22Rv1 (cell line): ENCODE data around the gene PUDP.

Source experiments
- H3K27ac ChIP-seq: fragments of 450-650 bp; 2 replicates; pipeline ENCODE4 v1.5.1; 2017
- ZFX ChIP-seq: fragments of 450-650 bp; IDR thresholded peaks from 2 replicates; pipeline ENCODE4 v1.6.1; 2017; ENCODE audit warnings: antibody characterized with exemption, borderline replicate concordance
- TF ChIP-seq, protein P1 (sequence below): fragments of 450-650 bp; IDR thresholded peaks from 2 replicates; pipeline ENCODE4 v1.5.1; 2017; ENCODE audit warnings: mild to moderate bottlenecking

The PUDP gene

DNA sequence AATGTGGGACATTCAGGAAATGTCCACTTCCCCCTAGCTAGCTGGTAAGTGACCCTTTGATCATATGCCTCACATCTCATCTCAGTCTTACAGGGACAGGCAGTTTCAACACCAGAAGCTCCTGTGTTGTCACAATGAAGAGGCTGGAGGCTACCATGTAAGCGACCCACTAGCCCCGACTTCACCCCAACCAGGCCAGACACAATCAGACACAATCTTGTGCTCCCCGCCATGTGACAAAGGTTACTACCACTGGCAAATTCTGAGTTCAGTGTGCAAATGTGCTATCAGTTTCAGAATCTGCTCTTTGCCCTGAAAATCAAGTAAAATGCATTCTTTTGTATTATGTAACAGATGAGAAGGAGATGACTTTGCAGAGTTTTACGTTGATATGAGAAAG is 57.3 kb downstream of the PUDP start:
- no peak for TF ChIP-seq ZFX
- TF ChIP-seq, protein P1, sequence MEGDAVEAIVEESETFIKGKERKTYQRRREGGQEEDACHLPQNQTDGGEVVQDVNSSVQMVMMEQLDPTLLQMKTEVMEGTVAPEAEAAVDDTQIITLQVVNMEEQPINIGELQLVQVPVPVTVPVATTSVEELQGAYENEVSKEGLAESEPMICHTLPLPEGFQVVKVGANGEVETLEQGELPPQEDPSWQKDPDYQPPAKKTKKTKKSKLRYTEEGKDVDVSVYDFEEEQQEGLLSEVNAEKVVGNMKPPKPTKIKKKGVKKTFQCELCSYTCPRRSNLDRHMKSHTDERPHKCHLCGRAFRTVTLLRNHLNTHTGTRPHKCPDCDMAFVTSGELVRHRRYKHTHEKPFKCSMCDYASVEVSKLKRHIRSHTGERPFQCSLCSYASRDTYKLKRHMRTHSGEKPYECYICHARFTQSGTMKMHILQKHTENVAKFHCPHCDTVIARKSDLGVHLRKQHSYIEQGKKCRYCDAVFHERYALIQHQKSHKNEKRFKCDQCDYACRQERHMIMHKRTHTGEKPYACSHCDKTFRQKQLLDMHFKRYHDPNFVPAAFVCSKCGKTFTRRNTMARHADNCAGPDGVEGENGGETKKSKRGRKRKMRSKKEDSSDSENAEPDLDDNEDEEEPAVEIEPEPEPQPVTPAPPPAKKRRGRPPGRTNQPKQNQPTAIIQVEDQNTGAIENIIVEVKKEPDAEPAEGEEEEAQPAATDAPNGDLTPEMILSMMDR: no peak
- no peak overlapping the region for H3K27ac ChIP-seq

DNA sequence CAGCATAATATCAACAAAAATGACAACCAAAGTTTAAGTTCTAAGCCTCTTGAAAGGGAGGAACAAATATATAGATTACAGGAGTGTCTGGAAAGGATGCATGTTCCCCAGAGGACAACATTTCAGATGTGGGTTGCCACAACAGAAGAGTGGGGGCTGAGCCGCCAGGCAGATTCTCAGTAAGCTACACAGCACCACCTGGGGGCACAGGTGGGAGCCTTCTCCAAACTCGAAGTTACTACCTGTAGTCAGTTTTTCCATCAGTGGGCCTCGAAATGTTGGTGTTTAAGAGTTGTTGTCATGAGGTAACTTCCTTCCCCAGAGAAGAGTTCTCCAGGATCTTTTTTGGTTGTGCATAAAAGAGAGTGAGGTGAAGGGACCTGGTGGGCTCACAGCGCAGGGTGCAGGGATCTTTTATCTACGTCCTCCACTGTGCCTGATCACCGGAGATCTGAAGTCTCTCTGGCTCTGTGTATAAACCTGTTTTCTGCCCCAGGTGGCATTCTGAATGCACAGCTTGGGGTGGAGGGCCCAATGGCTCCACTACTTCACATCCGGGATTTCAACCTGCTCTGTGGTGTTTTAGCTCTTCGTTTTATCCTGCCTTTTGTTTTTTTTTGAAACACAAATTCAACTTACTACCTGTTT is 58.9 kb downstream of the PUDP start:
- TF ChIP-seq ZFX: no peak
- TF ChIP-seq, protein P1: no peak
- H3K27ac ChIP-seq: no peak overlapping the region

DNA sequence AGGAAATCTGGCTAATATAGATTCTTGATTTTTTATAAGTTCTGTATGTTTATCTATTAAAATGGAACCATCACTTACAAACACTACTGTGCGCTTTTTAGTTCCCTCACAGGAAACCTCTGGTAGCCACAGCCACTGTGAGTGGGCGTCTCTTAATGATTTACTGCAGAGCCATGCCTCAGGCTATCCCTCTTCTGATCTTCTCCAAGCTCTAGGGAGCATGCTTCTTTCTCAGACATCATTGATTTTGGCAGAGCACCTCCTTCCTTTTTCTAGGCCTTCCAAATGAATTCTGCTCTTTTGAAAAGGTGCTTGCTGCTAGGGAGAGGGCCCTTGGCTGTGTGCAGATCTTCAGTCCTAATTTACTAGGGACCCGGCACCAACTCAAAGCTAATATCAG is 61.6 kb downstream of the PUDP start:
- no peak overlapping the region for H3K27ac ChIP-seq
- TF ChIP-seq ZFX: no peak
- TF ChIP-seq, protein P1: no peak

DNA sequence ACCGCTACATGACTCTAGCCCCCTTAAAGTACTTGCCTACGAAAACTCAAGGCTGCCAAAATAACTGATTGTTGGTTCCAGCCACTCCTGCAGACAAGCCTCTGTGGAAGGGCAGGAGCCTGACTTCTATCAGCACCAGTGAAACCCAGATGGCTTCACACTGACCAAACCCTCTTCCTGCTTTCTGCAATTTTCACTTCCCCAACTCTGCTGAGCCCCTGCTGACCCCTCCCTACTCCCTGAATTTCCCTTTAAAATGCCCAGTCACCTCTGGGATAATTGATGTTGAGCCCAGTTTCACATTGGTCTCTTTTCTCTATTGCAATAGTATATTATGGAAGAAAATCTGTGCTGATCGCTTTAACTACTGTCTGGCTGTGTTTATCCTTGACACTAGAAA is 62.1 kb downstream of the PUDP start:
- TF ChIP-seq, protein P1: no peak
- TF ChIP-seq ZFX: no peak
- no peak overlapping the region for H3K27ac ChIP-seq

DNA sequence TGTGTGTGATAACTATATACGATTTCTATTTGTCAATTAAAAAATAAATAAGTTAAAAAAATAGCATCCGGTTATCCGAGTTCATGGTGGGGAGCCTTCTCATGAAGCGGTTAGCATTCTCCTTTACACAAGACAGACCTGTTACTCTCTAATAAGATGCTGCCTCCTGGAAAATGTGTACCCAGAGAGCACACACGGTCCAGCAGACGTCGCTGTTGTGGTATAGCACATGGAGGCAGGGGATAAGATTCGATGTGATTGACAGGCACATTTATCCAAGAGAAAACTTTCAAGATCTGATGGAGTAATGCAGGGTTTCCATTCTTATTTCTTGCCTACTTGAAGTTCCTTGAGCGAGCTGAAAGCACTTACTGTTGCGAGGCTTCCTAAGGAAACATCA is 63.1 kb downstream of the PUDP start:
- TF ChIP-seq, protein P1: no peak
- TF ChIP-seq ZFX: no peak
- no peak overlapping the region for H3K27ac ChIP-seq

DNA sequence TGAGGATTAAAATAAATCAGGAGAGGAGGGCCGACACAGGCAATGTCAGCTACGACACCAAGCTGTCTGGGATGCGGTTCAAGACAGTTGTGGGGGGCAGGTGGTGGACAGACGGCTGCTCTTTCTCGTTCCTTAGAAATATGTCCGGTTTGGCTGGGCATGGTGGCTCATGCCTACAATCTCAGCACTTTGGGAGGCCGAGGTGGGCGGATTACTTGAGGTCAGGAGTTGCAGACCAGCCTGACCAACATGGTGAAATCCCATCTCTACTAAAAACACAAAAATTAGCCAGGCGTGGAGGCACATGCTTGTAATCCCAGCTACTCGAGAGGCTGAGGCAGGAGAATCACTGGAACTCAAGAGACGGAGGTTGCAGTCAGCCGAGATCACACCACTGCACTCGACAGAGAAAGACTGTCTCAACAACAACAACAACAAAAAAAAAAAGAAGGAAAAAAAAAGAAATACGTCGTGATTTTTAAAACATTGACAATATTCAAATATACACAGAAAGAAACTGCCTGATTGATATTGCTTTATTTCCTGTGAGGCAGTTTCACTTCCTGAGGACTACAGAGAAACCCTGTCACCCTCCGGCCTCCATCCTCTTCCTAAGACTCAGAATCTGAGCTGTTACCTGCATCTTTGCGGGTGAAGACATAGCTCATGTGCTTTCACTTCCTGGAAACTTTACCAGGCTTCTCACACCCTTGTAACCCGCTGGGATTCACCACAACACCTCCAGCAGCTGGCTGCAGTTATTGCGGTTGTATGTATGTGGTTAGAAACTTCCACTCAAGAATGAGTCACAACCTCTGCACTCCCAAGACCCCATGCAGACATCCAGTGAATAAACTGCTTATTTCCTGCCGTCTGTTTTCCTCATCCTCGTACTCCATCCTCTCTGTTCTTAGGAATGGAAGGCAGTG is 64.2 kb downstream of the PUDP start:
- no peak overlapping the region for H3K27ac ChIP-seq
- TF ChIP-seq, protein P1: no peak
- no peak for TF ChIP-seq ZFX

DNA sequence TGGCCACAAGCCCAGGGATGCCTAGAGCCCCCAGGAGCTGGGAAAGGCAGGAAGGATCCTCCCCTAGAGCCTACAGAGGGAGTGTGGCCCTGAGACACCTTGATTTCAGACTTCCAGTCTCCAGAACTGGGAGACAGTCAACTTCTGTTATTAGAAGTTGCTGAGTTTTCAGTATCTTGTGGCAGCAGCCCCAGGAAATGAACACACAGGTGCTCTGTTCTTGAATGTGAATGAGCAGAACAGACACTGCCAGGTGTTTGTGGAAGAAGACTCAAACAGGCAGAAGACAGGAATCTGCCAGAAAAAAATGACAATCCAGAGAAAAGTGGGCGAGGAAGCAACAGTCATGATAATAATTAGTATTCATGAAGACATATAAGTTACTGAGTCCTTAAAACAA is 64.9 kb downstream of the PUDP start:
- H3K27ac ChIP-seq: no peak overlapping the region
- TF ChIP-seq ZFX: no peak
- TF ChIP-seq, protein P1: no peak
